Testis (tissue), 2 donors: ENCODE data around the gene PINK1.
"Not testable (repeated sequence)": the region's sequence is repeated elsewhere in the genome, so short reads cannot be mapped to it uniquely, and the experiment has no call there.

Experiments
- CTCF ChIP-seq, 3 experiments: fragments of 450-650 bp in 2 of 3; fragments of 200-600 bp in 1 of 3; sonication (generic) in 1 of 3; IDR thresholded peaks; one replicate each; pipeline ENCODE4 v1.5.1; 2016 to 2019; ENCODE audit warnings: antibody characterized with exemption in 3 of 3, mild to moderate bottlenecking in 2 of 3, moderate library complexity in 1 of 3
- POLR2A ChIP-seq: fragments of 450-650 bp; IDR thresholded peaks from one replicate; pipeline ENCODE4 v1.6.1; 2017; ENCODE audit warnings: antibody characterized with exemption, mild to moderate bottlenecking, moderate library complexity

GRCh38 chr1:20606801-20607570 is 26.3 kb upstream of the PINK1 start:
- not testable (repeated sequence) for TF ChIP-seq POLR2A; CTCF (IDR thresholded peaks at IDR 0.05)
